B cell (primary cell): ENCODE measurements around the gene PSMB8.
"Not testable (repeated sequence)": the region's sequence is repeated elsewhere in the genome, so short reads cannot be mapped to it uniquely, and the experiment has no call there.

Experiments
- CTCF ChIP-seq: fragments of 200-600 bp; IDR thresholded peaks from one replicate; pipeline ENCODE4 v1.8.0; 2022; ENCODE audit warnings: antibody characterized with exemption, mild to moderate bottlenecking
- EZH2 ChIP-seq: IDR thresholded peaks from 2 replicates; pipeline ENCODE4 v1.6.1; 2012; ENCODE audit warnings: borderline replicate concordance, low read depth, mild to moderate bottlenecking, moderate library complexity, low read length; ENCODE audit not compliant: insufficient read depth, poor library complexity, severe bottlenecking

DNA sequence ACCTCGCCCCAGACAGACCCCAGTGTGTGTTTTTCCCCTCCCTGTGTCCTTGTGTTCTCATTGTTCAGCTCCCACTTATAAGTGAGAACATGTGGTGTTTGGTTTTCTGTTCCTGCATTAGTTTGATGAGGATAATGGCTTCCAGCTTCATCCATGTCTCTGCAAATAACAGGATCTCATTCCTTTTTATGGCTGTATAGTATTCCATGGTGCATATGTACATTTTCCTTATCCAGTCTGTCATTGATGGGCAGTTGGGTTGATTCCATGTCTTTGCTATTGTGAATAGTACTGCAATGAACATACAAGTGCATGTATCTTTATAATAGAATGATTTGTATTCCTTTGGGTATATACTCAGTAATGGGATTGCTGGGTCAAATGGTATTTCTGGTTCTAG, 30.1 kb upstream of the PSMB8 start:
- TF ChIP-seq CTCF, EZH2: not testable (repeated sequence)
